Measurements from ENCODE around the gene ACTR10.
A peak's percentile ranks its signal among the peaks of the same experiment; 100 is the strongest.

Gene ACTR10

GRCh38 chr14:58199726-58200479 is at the start of gene ACTR10:
ACTR10 (plus strand) TSS chr14:58200149; CDS start chr14:58200218, 69 bp downstream.
- FAIRE-seq, result no peak
- TF ChIP-seq CTCF (IDR thresholded peaks at IDR 0.05; ENCODE audit: insufficient read depth, missing control alignments), result no peak
- peak; percentile 48 for DNase-seq (ENCODE audit: insufficient read length, low spot score)

DNA sequence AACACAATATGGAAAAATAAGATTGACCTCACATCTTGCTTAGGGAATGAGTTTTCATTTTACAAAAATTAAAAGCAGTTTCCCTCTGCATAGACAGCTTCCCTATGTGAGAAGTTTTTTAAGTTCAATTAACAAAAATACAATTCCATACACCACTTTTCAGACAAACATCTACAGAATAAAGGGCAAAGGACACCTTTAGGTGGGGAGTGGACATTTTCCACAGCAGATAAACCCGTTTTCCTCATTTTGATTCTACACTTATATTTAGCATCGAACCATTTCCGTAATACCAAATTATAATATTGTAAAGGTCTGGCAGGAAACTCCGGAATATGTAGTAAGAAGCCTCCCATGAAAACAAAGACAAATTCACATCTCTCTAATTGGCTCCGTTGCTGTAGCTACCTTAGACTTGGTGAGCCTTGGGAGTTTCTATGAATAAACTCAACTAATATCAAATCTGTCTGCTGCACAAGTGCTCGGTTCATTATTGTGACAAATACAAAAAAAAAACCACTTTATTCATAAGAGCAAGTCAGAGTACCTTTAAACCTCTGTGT is 49.6 kb upstream of the ACTR10 start:
- FAIRE-seq (no peak), DNase-seq (ENCODE audit: insufficient read length, low spot score) (no peak)
- no peak for TF ChIP-seq CTCF (IDR thresholded peaks at IDR 0.05; ENCODE audit: insufficient read depth, missing control alignments)

GRCh38 chr14:58151133-58152013 is 48.6 kb upstream of the ACTR10 start:
- no peak for DNase-seq (ENCODE audit: insufficient read length, low spot score)
- TF ChIP-seq CTCF (IDR thresholded peaks at IDR 0.05; ENCODE audit: insufficient read depth, missing control alignments), result no peak
- FAIRE-seq, result no peak

DNA sequence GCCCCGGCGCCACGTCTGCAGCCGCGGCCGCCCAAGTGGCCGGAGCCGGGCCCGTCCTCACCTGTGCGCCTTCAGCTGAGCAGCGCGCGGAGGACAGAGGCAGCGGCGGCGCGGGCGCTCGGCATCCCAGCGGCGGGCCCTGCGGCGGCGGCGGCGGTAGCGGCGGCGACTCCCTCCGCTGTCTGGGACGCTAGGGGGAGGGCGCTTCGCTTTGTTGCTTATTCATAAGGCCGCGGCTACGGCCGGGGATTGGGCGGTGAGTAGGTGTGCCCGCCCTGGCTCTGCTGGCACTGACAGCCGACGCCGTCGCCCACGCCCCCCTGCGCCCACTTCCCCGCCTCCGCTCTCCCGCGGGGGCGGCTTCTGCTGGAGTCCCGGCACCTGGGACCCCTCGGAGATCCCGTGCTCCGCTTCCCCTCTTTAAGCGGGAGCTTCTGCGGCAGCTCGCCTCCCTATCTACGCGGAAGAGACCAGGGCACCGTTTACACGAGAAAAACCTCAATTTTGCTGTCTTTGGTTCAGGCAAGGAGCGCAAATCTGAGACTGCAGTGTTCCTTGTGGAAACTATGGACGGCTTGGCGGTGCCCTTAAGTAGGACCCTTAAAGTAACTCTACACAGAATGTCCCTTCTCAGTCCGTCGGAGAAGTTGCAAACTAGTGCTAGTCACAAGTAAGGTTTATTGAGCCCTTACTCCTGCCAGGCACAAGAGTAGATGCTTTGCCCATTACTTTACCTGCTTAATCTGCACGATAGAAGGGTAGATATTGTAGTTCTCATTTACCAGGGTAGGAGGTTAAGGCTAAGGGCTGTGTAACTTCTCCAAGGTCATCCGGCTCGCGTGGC is 47.7 kb upstream of the ACTR10 start, which contains the start of gene ARMH4:
Gene ARMH4, minus strand, starts transcription at position 200 of the 844 bp plus-strand sequence. CDS start 12,855 bp downstream, outside the sequence.
- TF ChIP-seq CTCF (IDR thresholded peaks at IDR 0.05; ENCODE audit: insufficient read depth, missing control alignments), result no peak
- no peak for FAIRE-seq
- DNase-seq (ENCODE audit: insufficient read length, low spot score), result peak; percentile 79

GRCh38 chr14:58160561-58160960 is 39.4 kb upstream of the ACTR10 start:
- no peak for TF ChIP-seq CTCF (IDR thresholded peaks at IDR 0.05; ENCODE audit: insufficient read depth, missing control alignments)
- FAIRE-seq, result no peak
- DNase-seq (ENCODE audit: insufficient read length, low spot score), result no peak

Data from D721Med (cell line).